Activated naive CD8-positive, alpha-beta T cell (primary cell): Measurements from ENCODE around the gene ADCY2.

Source experiments
- H3K27ac Mint-ChIP-seq: one replicate; pipeline ENCODE4 v1.8.0; 2021; ENCODE audit warnings: mixed read lengths
- H3K27me3 Mint-ChIP-seq: one replicate; pipeline ENCODE4 v1.8.0; 2021; ENCODE audit warnings: mixed read lengths
- H3K36me3 Mint-ChIP-seq: one replicate; pipeline ENCODE4 v1.8.0; 2021; ENCODE audit warnings: mixed read lengths
- H3K4me1 Mint-ChIP-seq: one replicate; pipeline ENCODE4 v1.8.0; 2021; ENCODE audit warnings: low read depth, mixed read lengths
- H3K4me3 Mint-ChIP-seq: one replicate; pipeline ENCODE4 v1.8.0; 2021; ENCODE audit warnings: mild to moderate bottlenecking, mixed read lengths
- H3K9me3 Mint-ChIP-seq: one replicate; pipeline ENCODE4 v1.8.0; 2021; ENCODE audit warnings: low read depth, mixed read lengths

The ADCY2 gene

GRCh38 chr5:7846327-7846726, 450.4 kb downstream of the ADCY2 start:
- H3K27ac Mint-ChIP-seq, result no peak overlapping the region
- peaks cover 22% of the 10 kb centered on the region for H3K27me3 Mint-ChIP-seq
- H3K9me3 Mint-ChIP-seq, result no peaks in the 10 kb centered on the region
- no peaks in the 10 kb centered on the region for H3K36me3 Mint-ChIP-seq
- H3K4me3 Mint-ChIP-seq, result no peak overlapping the region
- peaks cover 8% of the 10 kb centered on the region for H3K4me1 Mint-ChIP-seq

GRCh38 chr5:7848296-7848695, 452.4 kb downstream of the ADCY2 start:
- no peak overlapping the region for H3K27ac Mint-ChIP-seq
- H3K9me3 Mint-ChIP-seq, result no peaks in the 10 kb centered on the region
- H3K27me3 Mint-ChIP-seq, result peaks cover 18% of the 10 kb centered on the region
- H3K4me3 Mint-ChIP-seq, result no peak overlapping the region
- peaks cover 21% of the 10 kb centered on the region for H3K4me1 Mint-ChIP-seq
- H3K36me3 Mint-ChIP-seq, result no peaks in the 10 kb centered on the region

GRCh38 chr5:7849681-7850394, 453.9 kb downstream of the ADCY2 start:
- H3K27me3 Mint-ChIP-seq, result peaks cover 16% of the 10 kb centered on the region
- peaks cover 21% of the 10 kb centered on the region for H3K4me1 Mint-ChIP-seq
- no peak overlapping the region for H3K27ac Mint-ChIP-seq
- no peaks in the 10 kb centered on the region for H3K36me3 Mint-ChIP-seq
- H3K9me3 Mint-ChIP-seq, result no peaks in the 10 kb centered on the region
- peak overlapping the region; percentile 80 for H3K4me3 Mint-ChIP-seq

- Mint-ChIP-seq H3K27ac (no peak within 1 kb of the TSS), H3K27me3 (peaks cover 16% of the 10 kb centered on the region), H3K4me1 (peaks cover 21% of the 10 kb centered on the region), H3K9me3 (no peaks in the 10 kb centered on the region), H3K36me3 (no peaks in the 10 kb centered on the region), H3K4me3 (peak within 1 kb of the TSS; percentile 88)
These were observed 454.7 kb downstream of the ADCY2 start, which contains the start of gene CFAP90 for GRCh38 chr5:7850395-7851239. TSS of gene CFAP90 (minus strand) at chr5:7851133. CDS start at chr5:7851021, 112 bp downstream.

- Mint-ChIP-seq H3K4me1 (peaks cover 21% of the 10 kb centered on the region), H3K27ac (no peak overlapping the region)
These were observed 455.3 kb downstream of the ADCY2 start for GRCh38 chr5:7851240-7851592.

GRCh38 chr5:7851617-7852289, 455.8 kb downstream of the ADCY2 start:
- Mint-ChIP-seq H3K27ac (no peak overlapping the region), H3K4me1 (peaks cover 21% of the 10 kb centered on the region), H3K36me3 (no peaks in the 10 kb centered on the region), H3K4me3 (peak overlapping the region; percentile 88), H3K9me3 (no peaks in the 10 kb centered on the region), H3K27me3 (peaks cover 14% of the 10 kb centered on the region)

More at GRCh38 chr5:7851240-7851592, 455.3 kb downstream of the ADCY2 start:
- Mint-ChIP-seq H3K27me3 (peaks cover 15% of the 10 kb centered on the region), H3K9me3 (no peaks in the 10 kb centered on the region), H3K36me3 (no peaks in the 10 kb centered on the region), H3K4me3 (peak overlapping the region; percentile 88)

- Mint-ChIP-seq H3K4me3 (peak overlapping the region; percentile 88), H3K4me1 (peaks cover 22% of the 10 kb centered on the region), H3K9me3 (no peaks in the 10 kb centered on the region)
These were observed 456.6 kb downstream of the ADCY2 start for GRCh38 chr5:7852542-7852941.

GRCh38 chr5:7852988-7853387, 457.1 kb downstream of the ADCY2 start:
- Mint-ChIP-seq H3K4me3 (no peak overlapping the region), H3K27ac (no peak overlapping the region), H3K36me3 (no peaks in the 10 kb centered on the region), H3K4me1 (peaks cover 24% of the 10 kb centered on the region), H3K9me3 (no peaks in the 10 kb centered on the region), H3K27me3 (peaks cover 10% of the 10 kb centered on the region)

More at GRCh38 chr5:7852542-7852941, 456.6 kb downstream of the ADCY2 start:
- Mint-ChIP-seq H3K27me3 (peaks cover 14% of the 10 kb centered on the region), H3K27ac (no peak overlapping the region), H3K36me3 (no peaks in the 10 kb centered on the region)

GRCh38 chr5:7855611-7856010, 459.7 kb downstream of the ADCY2 start:
- Mint-ChIP-seq H3K27ac (no peak overlapping the region), H3K27me3 (peaks cover 2% of the 10 kb centered on the region), H3K4me3 (no peak overlapping the region), H3K36me3 (no peaks in the 10 kb centered on the region), H3K9me3 (no peaks in the 10 kb centered on the region), H3K4me1 (peaks cover 25% of the 10 kb centered on the region)

- Mint-ChIP-seq H3K27me3 (no peaks in the 10 kb centered on the region), H3K9me3 (no peaks in the 10 kb centered on the region), H3K4me3 (no peak overlapping the region), H3K4me1 (peaks cover 19% of the 10 kb centered on the region), H3K36me3 (peaks cover 3% of the 10 kb centered on the region), H3K27ac (no peak overlapping the region)
These were observed 460.9 kb downstream of the ADCY2 start for GRCh38 chr5:7856855-7857254.

- Mint-ChIP-seq H3K9me3 (no peaks in the 10 kb centered on the region), H3K27me3 (no peaks in the 10 kb centered on the region), H3K4me3 (no peak overlapping the region), H3K27ac (no peak overlapping the region), H3K36me3 (peaks cover 3% of the 10 kb centered on the region), H3K4me1 (peaks cover 14% of the 10 kb centered on the region)
These were observed 461.4 kb downstream of the ADCY2 start for GRCh38 chr5:7857361-7857760.

GRCh38 chr5:7857926-7858632, 462.1 kb downstream of the ADCY2 start:
- Mint-ChIP-seq H3K9me3 (no peaks in the 10 kb centered on the region), H3K36me3 (peaks cover 3% of the 10 kb centered on the region), H3K4me3 (no peak overlapping the region), H3K4me1 (peaks cover 11% of the 10 kb centered on the region), H3K27me3 (no peaks in the 10 kb centered on the region), H3K27ac (peak overlapping the region; percentile 37)

GRCh38 chr5:7866196-7866595, 470.3 kb downstream of the ADCY2 start:
- H3K36me3 Mint-ChIP-seq, result peaks cover 10% of the 10 kb centered on the region
- H3K4me1 Mint-ChIP-seq, result peaks cover 55% of the 10 kb centered on the region
- no peak overlapping the region for H3K27ac Mint-ChIP-seq
- H3K9me3 Mint-ChIP-seq, result no peaks in the 10 kb centered on the region
- peak overlapping the region; percentile 47 for H3K4me3 Mint-ChIP-seq
- no peaks in the 10 kb centered on the region for H3K27me3 Mint-ChIP-seq

- Mint-ChIP-seq H3K4me1 (peaks cover 65% of the 10 kb centered on the region), H3K4me3 (peak overlapping the region; percentile 99), H3K27me3 (no peaks in the 10 kb centered on the region), H3K36me3 (peaks cover 10% of the 10 kb centered on the region), H3K27ac (peak overlapping the region; percentile 16), H3K9me3 (no peaks in the 10 kb centered on the region)
These were observed 471.3 kb downstream of the ADCY2 start for GRCh38 chr5:7867260-7867659.
